Measurements from ENCODE around the gene RPL10A. TPM values are rescaled to one million over a fixed set of nuclear protein-coding genes. Genes with fewer than 3 reads are reported as not detected.

Gene RPL10A
- total and polyA plus RNA-seq, 2 of the 13 experiments (the other 11 are each of a cell fraction or from before 2014, with no cell fraction given), result 1,854 to 2,726 TPM

GRCh38 chr6:35468980-35469750 is 964 bp downstream of the RPL10A start (continued):
- TF ChIP-seq FOSL2 (CRISPR knock-in tag; IDR thresholded peaks at IDR 0.05) (no peak), MXI1 (IDR thresholded peaks at IDR 0.05; ENCODE audit: borderline replicate concordance, low read depth, low read length) (no peak), E2F5 (CRISPR knock-in tag; conservative IDR thresholded peaks at IDR 0.05) (no peak), ZNF572 (CRISPR knock-in tag; IDR thresholded peaks at IDR 0.05) (no peak; the same call in 1 of the 2 replicates), HNRNPL (IDR thresholded peaks at IDR 0.05; ENCODE audit: low read depth, low read length) (peak; percentile 83; the same call in 1 of the 2 replicates), ZFP90 (CRISPR knock-in tag; IDR thresholded peaks at IDR 0.05; ENCODE audit: borderline replicate concordance) (no peak), TBL1XR1 (IDR thresholded peaks at IDR 0.05; ENCODE audit: borderline replicate concordance, low read length, partially characterized antibody) (no peak), MNT (IDR thresholded peaks at IDR 0.05) (no peak), ZFAT (CRISPR knock-in tag; conservative IDR thresholded peaks at IDR 0.05) (no peak), ZNF335 (CRISPR knock-in tag; IDR thresholded peaks at IDR 0.05) (no peak), ZNF18 (CRISPR knock-in tag; IDR thresholded peaks at IDR 0.05; ENCODE audit: insufficient replicate concordance) (no peak), KDM4B (CRISPR knock-in tag; IDR thresholded peaks at IDR 0.05) (peak; percentile 20; the same call in 1 of the 2 replicates), KMT2B (CRISPR knock-in tag; IDR thresholded peaks at IDR 0.05) (no peak), ATF6 (CRISPR knock-in tag; conservative IDR thresholded peaks at IDR 0.05) (no peak), NR3C1 (CRISPR knock-in tag; IDR thresholded peaks at IDR 0.05) (no peak), HES4 (CRISPR knock-in tag; IDR thresholded peaks at IDR 0.05; ENCODE audit: borderline replicate concordance) (peak; percentile 55; the same call in 1 of the 2 replicates), ZMAT5 (CRISPR knock-in tag; IDR thresholded peaks at IDR 0.05; ENCODE audit: borderline replicate concordance, low read depth) (no peak), RFXANK (CRISPR knock-in tag; IDR thresholded peaks at IDR 0.05) (no peak)
